M059J (cell line): ENCODE data around the gene GP9. TPM values are rescaled to one million over a fixed set of nuclear protein-coding genes. Genes with fewer than 3 reads are reported as not detected.

Source experiments
- DNase-seq: peaks from one replicate; pipeline ENCODE4 v3.0.0-alpha.2; 2012; ENCODE audit warnings: low read depth
- total RNA-seq: library from RNA; depleted of rRNA; stranded (reverse); fragments of >200 nt; shearing (Covaris generic); gene quantifications from 2 replicates; pipeline ENCODE4 v1.2.3, GENCODE V29; 2014

Gene GP9
- total RNA-seq, 1 experiment from 2014 or later, result not detected

GRCh38 chr3:129028866-129029265 lies 31.7 kb upstream of the GP9 start:
- DNase-seq, result no peak

- DNase-seq, result no peak
Observed at GRCh38 chr3:129030611-129031010, 30.0 kb upstream of the GP9 start.

GRCh38 chr3:129031476-129032215 lies 28.9 kb upstream of the GP9 start:
- no peak for DNase-seq

DNA sequence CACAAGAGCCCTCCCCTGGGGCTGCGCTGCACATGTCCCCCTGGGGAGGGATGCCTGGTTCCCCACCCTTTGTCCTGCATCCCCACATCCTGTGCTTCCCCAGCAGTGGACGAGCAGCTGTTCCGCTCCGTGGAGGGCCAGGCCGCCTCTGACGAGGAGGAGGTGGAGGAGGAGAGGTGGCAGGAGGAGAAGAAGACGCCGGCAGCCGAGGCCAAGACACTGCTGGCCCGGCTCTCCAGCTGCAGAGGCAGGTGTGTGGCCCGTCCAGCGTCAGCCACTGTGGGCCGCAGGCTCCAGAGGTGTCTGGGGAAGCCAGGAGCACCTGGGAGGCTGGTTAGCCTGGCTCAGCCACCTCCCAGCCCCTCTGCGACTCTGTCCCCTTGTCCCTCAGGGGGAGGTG lies 27.9 kb upstream of the GP9 start:
- DNase-seq, result no peak

DNA sequence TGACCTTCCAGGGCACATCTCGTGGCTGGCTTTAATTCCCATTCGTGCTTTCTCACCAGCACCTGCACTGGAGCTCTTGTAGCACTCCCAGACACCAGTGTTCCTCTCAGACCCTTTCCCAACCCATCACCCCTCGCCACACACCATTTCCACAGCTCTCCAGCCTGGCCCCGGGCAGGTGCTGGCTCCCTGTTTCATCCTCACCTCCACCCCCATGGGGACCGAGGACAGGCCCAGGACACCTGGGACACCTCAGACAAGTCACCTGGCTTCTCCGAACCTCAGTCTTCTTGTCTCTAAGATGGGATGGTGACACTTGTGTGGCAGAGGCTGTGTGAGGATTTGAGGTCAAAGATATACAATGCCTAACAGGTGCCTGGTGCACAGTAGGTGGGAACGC lies 27.4 kb upstream of the GP9 start:
- no peak for DNase-seq

DNA sequence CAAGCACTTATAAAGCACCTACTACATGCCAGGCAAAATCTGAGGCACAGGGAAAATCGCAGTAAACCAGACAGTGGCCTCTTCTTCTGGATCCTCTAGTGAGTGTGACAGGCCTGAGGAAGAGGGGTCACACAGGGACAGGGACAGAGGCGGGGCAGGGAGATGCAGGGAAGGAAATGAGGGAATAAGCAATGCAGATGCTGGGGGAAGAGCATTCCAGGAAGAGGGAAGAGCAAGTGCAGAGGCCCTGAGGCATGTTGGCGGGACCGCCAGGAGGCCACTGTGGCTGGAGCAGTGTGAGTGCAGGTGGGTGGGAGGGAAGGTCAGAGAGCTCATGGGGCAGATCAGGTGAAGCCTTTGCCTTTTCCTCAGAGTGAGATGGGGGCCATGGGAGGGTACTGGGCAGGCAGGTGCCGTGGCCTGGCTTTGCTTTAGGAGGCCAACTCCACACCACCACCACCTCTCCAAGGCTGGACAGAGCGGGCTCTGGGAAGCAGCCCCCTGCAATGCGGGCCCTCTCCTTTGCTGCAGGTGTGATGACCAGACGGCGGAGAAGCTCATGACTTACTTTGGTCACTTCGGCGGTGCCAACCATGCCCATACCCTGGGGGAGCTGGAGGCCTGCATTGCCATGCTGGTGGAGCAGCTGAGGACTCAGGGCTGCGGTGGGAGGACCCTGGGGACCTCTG lies 26.8 kb upstream of the GP9 start:
- DNase-seq, result no peak

DNA sequence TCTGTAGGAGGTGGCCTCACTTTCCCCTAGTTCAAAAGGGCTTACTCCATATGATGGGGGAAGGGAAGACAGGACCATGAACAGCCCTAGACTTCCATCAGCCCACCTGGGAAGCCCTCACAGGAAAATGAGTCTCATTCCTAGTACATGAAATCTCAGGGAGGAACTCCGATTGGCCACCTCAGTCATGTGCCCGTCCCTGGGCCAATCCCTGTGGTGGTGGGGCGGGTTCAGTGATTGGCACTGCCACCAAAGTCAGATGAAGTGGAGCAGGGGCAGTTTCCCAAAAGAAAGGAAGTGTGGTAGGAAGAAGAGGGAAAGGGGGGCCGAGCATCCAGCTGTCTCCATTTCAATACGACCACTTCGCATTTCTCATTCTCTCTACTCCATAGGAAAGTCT lies 25.9 kb upstream of the GP9 start:
- no peak for DNase-seq

DNA sequence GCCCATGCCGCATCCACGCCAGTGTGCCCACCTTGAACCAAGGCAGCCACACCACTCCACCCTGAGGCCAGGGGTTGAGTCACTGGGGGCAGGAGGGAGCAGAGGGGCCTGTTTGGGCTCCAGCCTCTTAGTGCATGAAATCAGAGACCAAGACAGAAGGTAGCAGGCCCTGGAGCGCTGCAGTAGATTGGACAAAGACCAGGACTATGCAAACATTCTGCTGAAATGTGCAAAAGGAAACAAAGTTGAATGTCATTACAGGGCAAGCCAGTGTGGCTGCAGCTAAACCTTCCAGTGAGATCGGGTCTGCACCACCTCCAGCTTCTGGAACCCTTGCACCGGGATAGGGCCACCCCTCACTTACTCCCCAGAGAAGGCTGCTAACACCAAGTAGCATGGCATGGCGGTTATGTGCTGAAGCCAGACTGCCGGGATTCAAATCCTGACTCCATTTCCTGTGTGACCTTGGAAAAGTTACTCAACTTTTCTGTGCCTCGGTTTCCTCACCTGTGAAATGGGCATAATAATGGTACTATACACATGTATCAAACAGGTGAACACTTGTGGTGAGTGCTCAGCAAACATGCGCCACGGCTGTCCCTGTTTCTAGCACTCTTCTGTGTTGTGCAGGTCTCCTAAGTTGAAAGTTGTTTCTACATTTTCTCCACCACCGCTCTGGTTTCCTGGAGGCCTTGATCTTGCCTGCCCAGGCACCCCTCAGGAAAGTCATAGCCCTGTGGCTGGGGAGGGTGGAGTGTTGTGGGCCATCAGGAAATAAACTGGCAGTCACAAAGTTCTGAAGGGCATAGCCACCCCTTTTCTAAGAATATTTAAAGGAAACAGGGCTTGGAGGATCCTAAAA lies 25.0 kb upstream of the GP9 start:
- DNase-seq, result no peak

DNA sequence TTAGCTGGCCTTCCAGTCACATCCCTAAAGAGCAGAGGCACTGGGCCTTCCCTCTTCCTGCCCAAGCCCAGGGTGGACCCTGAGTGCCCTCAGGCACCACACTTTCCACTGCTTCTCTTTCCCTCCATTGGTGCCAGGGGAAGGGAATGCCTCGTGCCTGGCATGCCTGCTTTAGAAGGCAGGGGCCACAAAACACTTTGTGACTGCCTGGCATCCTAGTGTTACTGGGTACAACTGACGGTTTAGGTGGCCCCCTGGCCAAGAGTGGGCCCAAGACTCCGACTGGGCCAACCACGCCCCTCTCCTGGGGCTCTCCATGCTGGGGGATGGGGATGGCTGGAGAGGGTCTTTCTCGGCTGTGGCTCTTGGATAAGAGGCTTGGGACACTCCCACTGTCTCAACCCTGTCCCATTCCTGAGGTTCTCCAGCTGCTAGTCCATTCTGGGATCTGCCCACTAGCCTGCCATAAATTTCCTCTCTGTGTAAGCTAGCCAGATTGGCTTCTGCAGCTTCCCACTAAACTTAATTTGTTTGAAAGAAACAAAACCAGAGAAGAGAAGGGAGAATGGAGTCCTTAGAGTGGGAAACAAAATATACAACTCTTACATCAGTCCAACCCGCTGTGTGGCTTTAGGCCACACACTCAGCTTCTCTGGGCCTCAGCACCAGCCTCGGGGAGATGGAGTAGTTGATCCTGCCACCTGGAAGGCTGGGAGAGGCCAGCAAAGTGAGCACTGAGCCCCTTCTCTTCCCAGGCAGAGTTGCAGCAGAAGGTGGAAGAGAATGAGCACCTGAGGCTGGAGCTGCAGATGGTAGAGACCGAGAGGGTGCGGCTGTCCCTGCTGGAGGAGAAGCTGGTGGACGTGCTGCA lies 24.1 kb upstream of the GP9 start:
- no peak for DNase-seq

GRCh38 chr3:129037093-129037419 lies 23.5 kb upstream of the GP9 start:
- no peak for DNase-seq

DNA sequence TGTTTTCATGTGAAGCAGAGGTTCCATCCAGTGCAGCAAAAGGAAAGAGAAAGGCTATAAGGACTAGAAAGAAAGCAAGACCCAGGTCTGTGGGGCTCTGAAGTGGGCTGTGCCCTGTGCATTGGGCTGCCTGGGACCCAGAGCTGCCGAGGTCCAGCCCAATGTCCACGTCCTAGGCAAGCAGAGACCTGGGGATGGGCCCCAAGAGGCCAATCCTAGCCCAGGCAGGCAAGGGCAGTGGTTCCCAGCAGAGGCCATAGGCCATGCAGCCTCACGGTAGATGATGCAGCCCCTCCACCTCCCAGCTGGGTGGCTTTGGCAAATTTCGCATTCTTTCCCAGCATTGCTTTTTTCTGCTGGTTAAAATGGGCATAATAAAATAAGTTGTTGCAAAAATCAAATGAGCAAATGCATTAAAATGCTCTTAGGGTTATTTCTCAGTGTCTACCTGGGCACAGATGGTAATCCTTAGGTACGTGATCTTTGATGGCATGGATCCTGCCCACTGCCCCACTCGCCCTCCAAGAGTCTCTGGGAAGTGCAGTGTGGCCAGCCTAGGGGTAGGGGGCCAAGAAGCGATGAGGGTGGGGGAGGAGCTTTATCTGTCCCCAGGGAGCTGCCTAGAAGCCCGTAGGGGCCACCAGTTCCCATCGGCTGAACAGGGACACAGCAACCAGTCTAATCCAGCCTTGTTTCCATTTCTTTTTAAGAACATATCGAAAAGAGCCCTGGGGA lies 22.3 kb upstream of the GP9 start:
- no peak for DNase-seq

- DNase-seq, result peak; percentile 31
Observed at GRCh38 chr3:129039271-129040038, 21.1 kb upstream of the GP9 start.

GRCh38 chr3:129040039-129040336 lies 20.6 kb upstream of the GP9 start:
- no peak for DNase-seq

GRCh38 chr3:129040579-129041300 lies 19.8 kb upstream of the GP9 start:
- no peak for DNase-seq

DNA sequence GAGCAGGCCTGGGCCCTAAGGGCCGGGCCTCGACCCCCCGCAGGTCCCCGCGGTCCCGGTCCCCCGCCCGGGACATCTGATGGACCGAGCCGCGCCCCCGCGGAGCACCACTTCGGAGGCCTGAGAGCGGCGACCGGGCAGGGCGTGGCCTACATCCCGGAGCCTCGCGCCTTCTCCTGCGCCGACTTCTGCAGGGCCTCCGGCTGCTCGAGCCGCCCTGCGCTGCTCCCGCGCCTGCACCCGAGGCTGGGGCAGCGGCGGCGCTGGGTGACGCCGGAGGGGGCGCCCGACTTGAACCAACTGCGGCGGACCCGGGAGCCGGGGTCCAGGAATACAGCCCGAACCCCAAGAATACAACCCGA lies 14.9 kb upstream of the GP9 start:
- DNase-seq, result no peak

DNA sequence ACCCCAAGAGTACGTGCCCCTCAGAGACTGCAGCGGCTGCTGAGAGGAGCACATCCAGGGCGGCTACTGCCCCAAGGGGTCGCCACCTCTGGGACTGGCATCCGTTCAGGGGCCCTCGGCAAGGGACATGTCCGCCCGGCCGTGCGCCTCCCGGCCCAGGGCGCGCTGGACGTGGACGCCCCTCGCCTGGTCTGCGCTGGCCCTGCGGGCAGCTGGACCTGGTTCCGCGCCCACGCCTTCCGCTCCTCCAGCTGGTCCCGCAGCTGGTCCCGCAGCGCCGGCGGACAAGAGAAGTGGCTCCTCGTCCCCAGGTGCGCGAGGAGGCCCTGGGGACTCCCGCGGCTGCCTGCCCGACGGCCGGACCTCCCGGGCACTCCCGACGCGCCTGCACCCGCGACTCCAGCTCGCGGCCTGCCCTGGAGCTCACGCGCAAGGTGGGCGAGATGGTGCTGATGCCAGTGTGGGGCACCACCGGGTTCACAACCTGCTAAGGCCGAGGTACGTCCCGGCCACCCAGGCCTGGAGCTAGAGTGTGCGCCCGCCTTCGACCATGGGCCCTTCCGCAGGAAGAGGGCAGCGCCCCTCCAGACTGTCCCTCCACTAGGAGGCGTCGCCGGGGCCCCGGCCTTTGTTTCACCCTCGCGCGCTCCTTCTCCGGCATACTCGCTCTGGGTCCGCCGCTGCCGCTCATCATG lies 14.4 kb upstream of the GP9 start:
- no peak for DNase-seq

GRCh38 chr3:129046732-129047552 lies 13.6 kb upstream of the GP9 start:
- no peak for DNase-seq

DNA sequence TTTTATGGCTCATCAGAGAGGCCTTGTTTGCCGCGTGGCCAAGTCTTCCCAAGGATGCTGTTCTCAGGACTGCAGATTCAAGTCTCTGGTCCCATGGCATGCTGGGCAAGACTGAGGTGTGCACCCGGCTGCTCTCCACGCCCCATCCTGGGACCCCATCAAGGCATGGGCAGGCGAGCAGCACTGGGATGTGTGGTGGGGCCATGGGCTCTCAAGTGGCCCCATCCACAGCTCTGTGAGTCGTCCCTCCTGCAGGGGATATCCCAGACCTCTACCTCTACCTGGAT lies 13.1 kb upstream of the GP9 start:
- DNase-seq, result no peak
